HG02885 (cell line): ENCODE results near the gene SLC25A51.

Experiments
- ATAC-seq: cut with Tn5 transposase; IDR thresholded peaks from one replicate; pipeline ENCODE4 v1.9.1; 2021; ENCODE audit warnings: mild to moderate bottlenecking; ENCODE audit not compliant: unreplicated experiment, poor library complexity

SLC25A51 gene

GRCh38 chr9:37856551-37856950 lies 47.4 kb downstream of the SLC25A51 start:
- ATAC-seq, result no peak

- no peak for ATAC-seq
Measured at GRCh38 chr9:37852222-37852621, 51.7 kb downstream of the SLC25A51 start.

GRCh38 chr9:37840560-37841194 lies 63.2 kb downstream of the SLC25A51 start:
- ATAC-seq, result no peak

GRCh38 chr9:37839496-37840461 lies 64.1 kb downstream of the SLC25A51 start:
- ATAC-seq, result no peak
